Naive B cell (primary cell): Measurements from ENCODE around the gene PMIS2. TPM values are rescaled to one million over a fixed set of nuclear protein-coding genes. Genes with fewer than 3 reads are reported as not detected.
"Not testable (repeated sequence)": the region's sequence is repeated elsewhere in the genome, so short reads cannot be mapped to it uniquely, and the experiment has no call there.

Experiments used
- ATAC-seq, 2 donors: fragments of 150-1000 bp; cut with Tn5 transposase; 2 replicates each; pipeline ENCODE4 v1.10.0; 2021; ENCODE audit warnings: low read depth in 2 of 2, mild to moderate bottlenecking in 2 of 2, moderate library complexity in 2 of 2
- DNase-seq: peaks from one replicate; pipeline ENCODE4 v3.0.0; 2022
- H3K27ac Mint-ChIP-seq, 6 donors: one replicate each; pipeline ENCODE4 v1.8.0; 2020 to 2022; ENCODE audit warnings: mild to moderate bottlenecking in 6 of 6, mixed read lengths in 6 of 6, moderate library complexity in 5 of 6, inconsistent platforms in 2 of 6
- H3K27me3 Mint-ChIP-seq, 3 donors: one replicate each; pipeline ENCODE4 v1.8.0; 2021 to 2022; ENCODE audit warnings: mixed read lengths in 3 of 3, mild to moderate bottlenecking in 1 of 3
- H3K36me3 Mint-ChIP-seq, 2 donors: one replicate each; pipeline ENCODE4 v1.8.0; 2020 to 2022; ENCODE audit warnings: mixed read lengths in 2 of 2, inconsistent platforms in 1 of 2, mild to moderate bottlenecking in 1 of 2
- H3K4me1 Mint-ChIP-seq, 3 donors: one replicate each; pipeline ENCODE4 v1.8.0; 2020 to 2022; ENCODE audit warnings: mixed read lengths in 3 of 3, inconsistent platforms in 1 of 3, mild to moderate bottlenecking in 1 of 3, moderate library complexity in 1 of 3
- H3K4me3 Mint-ChIP-seq, 8 donors: one replicate each; pipeline ENCODE4 v1.8.0; 2020 to 2022; ENCODE audit warnings: mild to moderate bottlenecking in 8 of 8, mixed read lengths in 8 of 8, moderate library complexity in 8 of 8, inconsistent platforms in 2 of 8
- H3K9me3 Mint-ChIP-seq, 7 donors: one replicate each; pipeline ENCODE4 v1.8.0; 2020 to 2022; ENCODE audit warnings: mixed read lengths in 7 of 7, mild to moderate bottlenecking in 5 of 7, inconsistent platforms in 2 of 7, moderate library complexity in 1 of 7
- polyA plus RNA-seq, 6 donors: library from polyadenylated mRNA; unstranded; fragments of 300-500 nt; fragmentation: Illumina TruSeq; gene quantifications; one replicate each; pipeline ENCODE4 v1.2.3, GENCODE V29; 2021; ENCODE audit warnings: low read depth in 6 of 6

Gene PMIS2
- polyA plus RNA-seq, 6 donors from 2014 or later = not detected

DNA sequence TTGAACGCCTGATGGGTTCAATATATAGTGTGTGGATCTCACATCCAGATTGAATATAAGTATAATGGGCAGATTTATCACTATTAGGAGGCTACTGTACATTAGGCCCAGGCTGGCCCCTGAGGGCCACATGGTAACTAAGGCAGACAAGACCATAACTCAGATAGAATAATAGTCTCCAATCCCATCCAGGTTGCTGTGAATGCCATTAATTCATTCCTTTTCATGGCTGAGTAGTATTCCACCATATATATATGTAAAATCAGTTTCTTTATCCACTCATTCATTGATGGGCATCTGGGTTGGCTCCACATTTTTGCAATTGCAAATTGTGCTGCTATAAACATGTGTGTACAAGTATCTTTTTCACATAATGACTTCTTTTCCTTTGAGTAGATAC is 8.1 kb upstream of the PMIS2 start:
- ATAC-seq = no peak
- Mint-ChIP-seq H3K36me3 (peaks cover 20 to 21% of the 10 kb centered on the region in 2 donors), H3K9me3 (peaks cover 11 to 47% (median 32%) of the 10 kb centered on the region in 7 donors)

DNA sequence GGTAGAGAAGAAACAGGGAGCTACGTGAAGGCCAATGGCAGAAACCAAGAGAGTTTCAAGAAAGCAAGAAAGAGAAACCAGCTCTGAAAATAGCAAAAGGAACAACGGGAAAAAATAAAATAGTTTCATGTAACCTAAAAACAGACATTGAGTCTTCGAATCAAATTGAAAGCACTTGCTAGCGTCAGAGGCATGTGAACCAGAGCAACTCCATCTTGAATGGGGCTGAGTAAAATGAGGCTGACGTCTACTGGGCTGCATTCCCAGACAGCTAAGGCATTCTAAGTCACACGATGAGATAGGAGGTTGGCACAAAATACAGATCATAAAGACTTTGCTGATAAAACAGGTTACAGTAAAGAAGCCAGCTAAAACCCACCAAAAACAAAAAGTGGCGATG is 7.3 kb upstream of the PMIS2 start:
- ATAC-seq = no peak
- peaks cover 12 to 33% (median 26%) of the 10 kb centered on the region in 3 donors for H3K27me3 Mint-ChIP-seq
- no peak for DNase-seq
- H3K9me3 Mint-ChIP-seq = peaks cover 11 to 45% (median 30%) of the 10 kb centered on the region in 7 donors
- no peak overlapping the region for H3K27ac Mint-ChIP-seq
- peaks cover 20 to 21% of the 10 kb centered on the region in 2 donors for H3K36me3 Mint-ChIP-seq
- H3K4me1 Mint-ChIP-seq = no peaks in the 10 kb centered on the region
- no peak overlapping the region for H3K4me3 Mint-ChIP-seq

More for the DNA sequence above, 8.1 kb upstream of the PMIS2 start:
- DNase-seq = no peak
- H3K27me3 Mint-ChIP-seq = peaks cover 12 to 29% (median 23%) of the 10 kb centered on the region in 3 donors
- no peaks in the 10 kb centered on the region for H3K4me1 Mint-ChIP-seq
- H3K4me3 Mint-ChIP-seq = peak overlapping the region in 1 of 8 donors; percentile 2
- peak overlapping the region in 1 of 6 donors; percentile 72 for H3K27ac Mint-ChIP-seq

DNA sequence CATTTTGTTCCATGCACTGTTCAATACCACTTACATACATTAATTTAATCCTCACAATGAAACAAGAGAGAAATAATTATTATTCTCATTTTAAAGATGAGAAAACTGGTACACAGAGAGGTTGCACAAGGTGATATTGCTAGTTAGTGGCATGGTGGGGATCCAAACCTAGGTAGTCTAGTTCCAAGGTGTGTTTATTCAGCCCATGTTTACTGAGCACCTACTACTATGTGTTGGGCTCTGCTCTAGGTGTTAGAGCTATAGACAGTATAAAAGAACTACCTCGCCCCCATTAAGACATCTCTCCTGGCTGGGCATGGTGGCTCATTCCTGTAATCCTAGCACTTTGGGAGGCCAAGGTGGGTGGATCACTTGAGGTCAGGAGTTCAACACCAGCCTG is 3.2 kb upstream of the PMIS2 start:
- H3K9me3 Mint-ChIP-seq = peaks cover 0 to 8% (median 3%) of the 10 kb centered on the region in 7 donors
- no peaks in the 10 kb centered on the region for H3K36me3 Mint-ChIP-seq

DNA sequence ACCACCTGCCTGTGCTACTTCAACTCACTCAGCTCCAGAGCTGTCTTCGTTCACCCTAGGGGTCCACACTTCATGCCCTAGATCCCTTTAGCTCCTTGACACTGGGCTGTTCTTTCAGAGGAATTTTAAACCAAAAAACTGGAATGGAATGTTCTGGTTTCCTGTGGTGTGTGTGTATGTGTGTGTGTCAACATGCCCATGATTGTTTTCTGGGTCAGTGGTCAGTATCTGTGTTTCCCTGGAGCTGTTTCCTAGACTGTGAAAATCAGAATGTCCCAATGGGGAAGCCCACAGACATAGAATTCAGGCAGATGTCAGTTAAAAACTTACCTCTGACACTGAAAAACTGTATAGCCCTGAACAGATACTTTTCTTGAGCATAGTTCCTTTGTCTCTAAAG is 1.3 kb downstream of the PMIS2 start:
- Mint-ChIP-seq H3K27me3 (peaks cover 21 to 61% (median 40%) of the 10 kb centered on the region in 3 donors), H3K4me1 (peaks cover 0 to 4% (median under 1%) of the 10 kb centered on the region in 3 donors), H3K9me3 (peaks cover 0 to 4% (median 0%) of the 10 kb centered on the region in 7 donors), H3K27ac (no peak overlapping the region), H3K36me3 (no peaks in the 10 kb centered on the region), H3K4me3 (no peak overlapping the region)
- no peak for DNase-seq
- ATAC-seq = no peak

More for the DNA sequence above, 3.2 kb upstream of the PMIS2 start:
- H3K27ac Mint-ChIP-seq = no peak overlapping the region
- no peak overlapping the region for H3K4me3 Mint-ChIP-seq
- DNase-seq (no peak), ATAC-seq (no peak)
- H3K4me1 Mint-ChIP-seq = no peaks in the 10 kb centered on the region
- peaks cover 16 to 58% (median 36%) of the 10 kb centered on the region in 3 donors for H3K27me3 Mint-ChIP-seq

DNA sequence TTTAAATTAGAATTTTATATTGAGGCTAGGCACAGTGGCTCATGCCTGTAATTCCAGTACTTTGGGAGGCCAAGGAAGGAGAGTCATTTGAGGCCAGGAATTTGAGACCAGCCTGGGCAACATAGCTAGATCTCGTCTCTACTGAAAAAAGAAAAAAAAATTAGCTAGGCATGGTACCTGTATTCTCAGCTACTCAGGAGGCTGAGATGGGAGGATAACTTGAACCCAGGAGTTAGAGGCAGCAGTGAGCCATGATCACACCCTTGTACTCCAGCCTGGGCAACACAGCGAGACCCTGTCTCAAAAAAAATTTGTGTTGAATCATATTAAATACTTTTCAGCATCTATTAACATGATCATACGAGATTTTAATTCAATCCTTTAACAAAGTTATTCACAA is 4.9 kb downstream of the PMIS2 start:
- Mint-ChIP-seq H3K4me1 (peaks cover 0 to 7% (median 4%) of the 10 kb centered on the region in 3 donors), H3K9me3 (peaks cover 0 to 1% (median 0%) of the 10 kb centered on the region in 7 donors), H3K27me3 (peaks cover 12 to 37% (median 27%) of the 10 kb centered on the region in 3 donors), H3K36me3 (no peaks in the 10 kb centered on the region), H3K27ac (no peak overlapping the region), H3K4me3 (no peak overlapping the region)
- no peak for DNase-seq
- ATAC-seq = no peak

DNA sequence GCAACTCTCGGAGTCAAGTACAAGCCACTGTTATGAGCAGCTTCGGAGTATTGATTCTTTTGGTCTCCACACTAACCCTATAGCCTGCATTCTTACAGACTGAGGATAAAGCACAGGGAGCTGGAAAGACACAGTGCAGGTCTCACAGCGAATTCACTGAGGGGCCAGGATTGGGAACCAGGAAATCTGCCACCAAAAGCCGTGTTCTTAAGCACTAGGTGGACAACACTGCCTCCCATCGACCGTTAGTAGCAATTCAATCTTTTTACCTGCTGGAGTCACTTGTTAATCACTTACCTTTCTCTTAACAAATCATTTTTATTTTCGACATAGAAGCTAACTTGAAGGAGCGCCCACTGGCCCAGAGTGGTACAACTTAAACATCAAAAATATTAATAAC is 6.3 kb downstream of the PMIS2 start:
- Mint-ChIP-seq H3K4me1 (peaks cover 0 to 7% (median 4%) of the 10 kb centered on the region in 3 donors), H3K36me3 (no peaks in the 10 kb centered on the region), H3K27ac (no peak overlapping the region), H3K9me3 (peaks cover 0 to 4% (median 0%) of the 10 kb centered on the region in 7 donors), H3K27me3 (peaks cover 18 to 32% (median 23%) of the 10 kb centered on the region in 3 donors), H3K4me3 (no peak overlapping the region)
- no peak for DNase-seq
- peak in 1 of 2 donors; percentile 43 for ATAC-seq

DNA sequence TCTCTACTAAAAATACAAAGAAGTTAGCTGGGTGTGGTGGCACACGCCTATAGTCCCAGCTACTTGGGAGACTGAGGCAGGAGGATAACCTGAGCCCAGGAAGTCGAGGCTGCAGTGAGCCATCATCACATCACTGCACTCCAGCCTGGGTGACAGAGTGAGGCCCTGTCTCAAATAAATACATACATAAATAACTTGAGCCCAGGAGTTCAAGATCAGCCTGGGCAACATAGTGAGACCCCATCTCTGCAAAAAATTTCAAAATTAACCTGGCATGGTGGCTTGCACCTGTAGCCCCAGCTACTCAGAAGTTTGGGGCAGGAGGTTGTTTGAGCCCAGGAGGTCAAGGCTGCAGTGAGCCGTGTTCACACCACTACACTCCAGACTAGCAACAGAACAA is 9.1 kb downstream of the PMIS2 start:
- H3K4me1 Mint-ChIP-seq, ATAC-seq, DNase-seq, H3K4me3 Mint-ChIP-seq, H3K36me3 Mint-ChIP-seq, H3K9me3 Mint-ChIP-seq: not testable (repeated sequence)
- peak overlapping the region in 2 of 6 donors; percentile 32 to 44 for H3K27ac Mint-ChIP-seq
- peaks cover 26 to 38% (median 29%) of the 10 kb centered on the region in 3 donors for H3K27me3 Mint-ChIP-seq

DNA sequence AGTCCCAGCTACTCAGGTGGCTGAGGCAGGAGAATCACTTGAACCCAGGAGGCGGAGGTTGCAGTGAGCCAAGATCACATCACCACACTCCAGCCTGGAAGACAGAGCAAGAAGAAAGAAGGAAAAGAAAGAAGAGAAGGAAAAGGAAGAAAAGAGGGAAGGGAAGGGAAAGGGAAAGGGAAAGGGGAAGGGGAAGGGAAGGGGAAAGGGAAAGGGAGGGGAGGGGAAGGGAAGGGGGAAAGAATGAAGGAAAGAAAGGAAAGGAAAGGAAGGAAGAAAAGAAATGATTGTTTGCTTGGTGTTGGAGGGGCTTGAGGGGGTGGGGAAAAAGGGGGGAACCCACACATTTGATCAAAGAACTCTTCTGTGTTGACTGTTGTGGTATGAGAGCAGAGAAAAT is 10.0 kb downstream of the PMIS2 start:
- Mint-ChIP-seq H3K4me3 (peak overlapping the region in 1 of 8 donors; percentile 49), H3K9me3 (peaks cover 0 to 4% (median 0%) of the 10 kb centered on the region in 7 donors), H3K36me3 (no peaks in the 10 kb centered on the region), H3K27ac (peak overlapping the region in 1 of 6 donors; percentile 80), H3K27me3 (peaks cover 32 to 46% (median 33%) of the 10 kb centered on the region in 3 donors), H3K4me1 (peaks cover 0 to 7% (median 4%) of the 10 kb centered on the region in 3 donors)
- ATAC-seq (no peak), DNase-seq (no peak)

DNA sequence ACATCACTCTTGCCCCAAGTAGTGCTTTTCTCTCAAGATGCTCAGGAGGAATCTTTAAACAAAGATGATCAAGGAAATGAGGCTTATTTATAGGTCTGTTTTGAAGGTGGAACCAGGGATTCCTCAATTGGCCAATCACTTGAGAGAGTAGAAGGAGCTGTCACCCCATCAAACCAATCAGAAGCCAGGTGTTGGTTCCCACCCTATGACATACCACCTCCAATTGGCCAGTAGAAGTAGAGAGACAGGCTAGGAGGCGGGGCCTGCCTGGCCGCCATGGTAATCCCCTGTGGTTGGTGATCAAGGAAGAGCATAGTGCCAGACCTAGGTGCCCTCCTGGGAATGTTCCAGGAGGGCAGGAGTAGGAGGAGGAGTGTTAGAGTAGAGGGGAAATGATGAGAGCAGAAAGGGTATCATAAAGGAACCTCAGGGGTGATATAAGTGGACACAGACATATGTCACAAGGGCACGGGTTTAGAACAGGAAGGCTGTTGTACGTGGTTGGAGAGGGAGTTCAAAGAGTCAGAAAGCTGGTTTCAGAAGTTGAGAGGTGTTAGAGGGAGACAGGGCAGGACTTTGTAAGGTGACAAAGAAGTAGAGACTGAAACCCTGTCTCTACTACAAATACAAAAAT is 10.5 kb downstream of the PMIS2 start:
- peaks cover 0 to 7% (median 4%) of the 10 kb centered on the region in 3 donors for H3K4me1 Mint-ChIP-seq
- peaks cover 33 to 51% (median 36%) of the 10 kb centered on the region in 3 donors for H3K27me3 Mint-ChIP-seq
- peaks cover 0 to 4% (median 0%) of the 10 kb centered on the region in 7 donors for H3K9me3 Mint-ChIP-seq
- ATAC-seq (peak; percentile 36 to 37), DNase-seq (no peak)
- H3K27ac Mint-ChIP-seq = peak overlapping the region in 3 of 6 donors; percentile 9 to 80 (median 61)
- no peaks in the 10 kb centered on the region for H3K36me3 Mint-ChIP-seq
- peak overlapping the region in 1 of 8 donors; percentile 36 for H3K4me3 Mint-ChIP-seq

DNA sequence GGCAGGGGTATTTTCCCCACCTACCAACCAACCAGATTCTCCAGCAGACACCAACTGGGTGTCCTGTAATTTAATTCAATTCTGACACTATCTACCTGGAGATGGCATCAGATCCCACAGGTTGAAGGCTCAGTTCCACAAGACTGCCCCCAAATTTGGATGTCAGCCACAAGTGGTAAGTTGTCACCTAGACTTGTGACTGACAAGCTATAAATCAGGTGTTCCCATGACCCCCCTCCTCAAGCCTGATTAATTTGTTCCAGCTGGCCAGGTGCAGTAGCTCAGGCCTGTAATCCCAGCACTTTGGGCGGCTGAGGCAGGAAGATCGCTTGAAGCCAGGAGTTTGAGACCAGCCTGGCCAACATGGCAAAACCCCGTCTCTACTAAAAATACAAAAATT is 16.0 kb downstream of the PMIS2 start:
- Mint-ChIP-seq H3K4me1 (no peaks in the 10 kb centered on the region), H3K9me3 (no peaks in the 10 kb centered on the region), H3K27me3 (peaks cover 17 to 41% (median 25%) of the 10 kb centered on the region in 3 donors), H3K4me3 (no peak overlapping the region), H3K36me3 (no peaks in the 10 kb centered on the region), H3K27ac (no peak overlapping the region)
- ATAC-seq (no peak), DNase-seq (no peak)

DNA sequence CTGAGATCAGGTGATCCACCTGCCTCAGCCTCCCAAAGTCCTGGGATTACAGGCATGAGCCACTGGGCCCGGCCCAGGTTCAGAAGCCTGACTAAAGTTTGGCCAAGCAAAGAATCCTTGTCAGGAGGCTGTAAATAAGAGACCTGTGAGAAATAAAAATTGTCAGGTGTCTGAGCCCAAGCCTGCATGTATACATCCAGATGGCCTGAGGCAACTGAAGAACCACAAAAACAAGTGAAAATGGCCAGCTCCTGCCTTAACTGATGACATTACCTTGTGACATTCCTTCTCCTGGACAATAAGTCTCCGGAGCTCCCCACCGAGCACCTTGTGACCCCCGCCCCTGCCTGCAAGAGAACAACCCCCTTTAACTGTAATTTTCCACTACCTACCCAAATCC is 18.5 kb downstream of the PMIS2 start:
- DNase-seq, H3K4me3 Mint-ChIP-seq, H3K36me3 Mint-ChIP-seq, H3K9me3 Mint-ChIP-seq, ATAC-seq: not testable (repeated sequence)
- Mint-ChIP-seq H3K4me1 (peaks cover 8 to 14% (median 9%) of the 10 kb centered on the region in 3 donors), H3K27ac (peak overlapping the region in 1 of 6 donors; percentile 52), H3K27me3 (peaks cover 7 to 24% (median 14%) of the 10 kb centered on the region in 3 donors)

DNA sequence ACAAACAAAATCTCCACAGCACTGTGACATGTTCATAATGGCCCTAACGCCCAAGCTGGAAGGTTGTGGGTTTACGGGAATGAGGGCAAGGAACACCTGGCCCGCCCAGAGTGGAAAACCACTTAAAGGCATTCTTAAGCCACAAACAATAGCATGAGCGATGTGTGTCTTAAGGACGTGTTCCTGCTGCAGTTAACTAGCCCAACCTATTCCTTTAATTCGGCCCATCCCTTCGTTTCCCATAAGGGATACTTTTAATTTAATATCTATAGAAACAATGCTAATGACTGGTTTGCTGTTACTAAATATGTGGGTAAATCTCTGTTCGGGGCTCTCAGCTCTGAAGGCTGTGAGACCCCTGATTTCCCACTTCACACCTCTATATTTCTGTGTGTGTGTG is 21.2 kb downstream of the PMIS2 start:
- H3K4me1 Mint-ChIP-seq = peaks cover 23 to 41% (median 24%) of the 10 kb centered on the region in 3 donors
- H3K9me3 Mint-ChIP-seq, H3K4me3 Mint-ChIP-seq, H3K36me3 Mint-ChIP-seq, ATAC-seq, H3K27me3 Mint-ChIP-seq, DNase-seq: not testable (repeated sequence)
- peak overlapping the region in 2 of 6 donors; percentile 53 to 75 for H3K27ac Mint-ChIP-seq

DNA sequence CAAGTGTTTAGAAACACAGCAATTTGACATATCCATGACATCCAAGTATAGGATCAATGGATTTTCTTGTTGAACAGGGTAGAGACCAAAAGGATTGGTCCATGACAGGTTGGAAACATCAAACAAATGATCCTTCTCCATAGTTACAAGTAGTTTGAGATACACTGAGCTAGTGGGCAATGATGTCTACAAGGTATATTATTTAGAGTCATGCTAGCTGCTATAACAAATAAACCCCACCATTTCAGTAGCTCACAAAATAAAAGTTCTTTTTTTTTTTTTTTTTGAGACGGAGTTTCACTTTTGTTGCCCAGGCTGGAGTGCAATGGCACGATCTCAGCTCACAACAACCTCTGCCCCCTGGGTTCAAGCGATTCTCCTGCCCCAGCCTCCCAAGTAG is 21.7 kb downstream of the PMIS2 start:
- peaks cover 0 to 6% (median under 1%) of the 10 kb centered on the region in 3 donors for H3K27me3 Mint-ChIP-seq
- no peak overlapping the region for H3K4me3 Mint-ChIP-seq
- H3K27ac Mint-ChIP-seq = peak overlapping the region in 3 of 6 donors; percentile 53 to 97 (median 75)
- DNase-seq (no peak), ATAC-seq (no peak)
- H3K36me3 Mint-ChIP-seq = peaks cover 0 to 6% of the 10 kb centered on the region in 2 donors
- H3K9me3 Mint-ChIP-seq = peaks cover 0 to 7% (median 6%) of the 10 kb centered on the region in 7 donors
- H3K4me1 Mint-ChIP-seq = peaks cover 27 to 45% (median 29%) of the 10 kb centered on the region in 3 donors

DNA sequence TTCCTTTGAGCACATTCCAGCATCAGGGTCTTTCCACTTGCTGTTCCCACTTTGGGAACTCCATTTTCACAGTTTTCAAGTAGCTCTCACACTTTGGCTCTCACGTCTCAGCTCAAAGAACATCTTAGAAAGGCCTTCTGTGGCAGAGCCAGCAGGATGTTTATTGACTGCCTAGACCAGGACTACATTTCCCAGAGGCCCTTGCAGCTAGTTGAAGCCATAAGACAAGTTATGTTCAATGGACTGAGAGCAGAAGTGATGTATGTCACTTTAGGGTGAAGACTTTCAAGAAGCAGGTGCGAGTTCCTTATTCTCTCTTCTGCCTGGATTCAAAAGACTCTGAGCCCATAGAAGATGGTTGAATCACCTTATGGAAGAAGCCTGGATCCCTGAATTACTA is 22.3 kb downstream of the PMIS2 start:
- Mint-ChIP-seq H3K27me3 (peaks cover 0 to 3% (median 0%) of the 10 kb centered on the region in 3 donors), H3K9me3 (peaks cover 0 to 7% (median 6%) of the 10 kb centered on the region in 7 donors), H3K27ac (peak overlapping the region; percentile 93 to 98 (median 97)), H3K36me3 (peaks cover 0 to 6% of the 10 kb centered on the region in 2 donors), H3K4me3 (peak overlapping the region in 7 of 8 donors; percentile 20 to 76 (median 56)), H3K4me1 (peaks cover 28 to 45% (median 35%) of the 10 kb centered on the region in 3 donors)
- DNase-seq (peak; percentile 40), ATAC-seq (no peak)
